HG03280 (cell line): Measurements from ENCODE around the gene AADACL4.

Source experiments
- ATAC-seq: cut with Tn5 transposase; IDR thresholded peaks from one replicate; pipeline ENCODE4 v1.9.1; 2021; ENCODE audit warnings: mild to moderate bottlenecking, moderate library complexity; ENCODE audit not compliant: unreplicated experiment

Gene AADACL4

GRCh38 chr1:12643785-12644184 is at the start of gene AADACL4:
AADACL4 (plus strand) TSS chr1:12644085; CDS start chr1:12644547, 462 bp downstream.
- no peak for ATAC-seq

- no peak for ATAC-seq
These were observed 49.4 kb upstream of the AADACL4 start for GRCh38 chr1:12594490-12594889.

- no peak for ATAC-seq
These were observed 48.7 kb upstream of the AADACL4 start for GRCh38 chr1:12594966-12595756.

DNA sequence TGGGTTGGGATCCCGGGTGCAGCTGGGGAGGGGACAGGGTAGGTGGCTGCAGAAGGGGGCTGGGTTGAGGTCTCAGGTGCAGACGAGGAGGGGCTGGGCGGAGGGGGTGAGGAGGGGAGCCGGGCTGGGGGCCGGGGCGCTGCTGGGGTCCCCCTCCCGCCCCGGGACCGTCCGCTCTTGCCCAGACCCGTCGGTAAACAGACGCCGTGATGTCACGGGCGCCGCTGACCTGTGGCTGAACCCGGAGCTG is 48.2 kb upstream of the AADACL4 start:
- no peak for ATAC-seq

GRCh38 chr1:12596007-12596821 is 47.7 kb upstream of the AADACL4 start:
- ATAC-seq: no peak

DNA sequence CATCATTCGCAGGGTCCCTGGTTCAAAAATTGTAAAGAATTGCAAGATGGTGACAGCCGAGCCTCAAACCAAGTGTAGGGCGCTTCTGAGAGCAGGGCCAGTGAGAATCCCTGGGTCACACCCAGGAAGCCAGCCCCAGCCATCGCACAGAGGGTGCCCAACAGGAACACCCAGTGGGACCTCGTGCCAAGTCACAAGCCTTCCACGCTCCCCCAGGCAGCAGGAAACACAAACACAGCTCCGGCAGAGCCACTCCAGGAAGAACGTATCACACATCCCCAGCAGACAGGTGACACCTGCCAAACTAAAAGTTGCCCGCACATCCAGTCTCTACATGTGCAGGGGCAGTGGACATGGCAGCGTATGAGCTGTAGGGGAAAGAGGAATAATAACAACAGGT is 46.1 kb upstream of the AADACL4 start:
- no peak for ATAC-seq

- no peak for ATAC-seq
These were observed 44.9 kb upstream of the AADACL4 start for GRCh38 chr1:12598974-12599373.

DNA sequence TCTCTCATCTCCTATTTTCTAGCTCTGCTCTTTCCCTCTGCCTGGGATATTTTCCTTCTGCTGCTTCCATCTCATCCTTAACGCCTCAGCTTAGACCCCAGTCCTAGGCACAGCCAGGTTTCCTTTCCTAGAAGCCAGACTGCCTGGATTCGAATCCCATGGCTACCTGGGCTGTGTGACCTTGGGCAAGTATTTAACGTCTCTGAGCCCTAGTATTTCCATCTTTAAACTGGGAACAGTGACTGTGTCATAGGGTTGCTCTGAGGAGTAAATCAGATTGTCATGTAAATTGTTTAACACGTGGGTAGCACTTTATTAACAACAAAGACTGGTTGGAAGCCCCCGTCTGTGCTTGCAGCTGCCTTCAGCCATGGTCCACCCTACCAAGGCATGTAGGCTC is 44.2 kb upstream of the AADACL4 start:
- no peak for ATAC-seq

DNA sequence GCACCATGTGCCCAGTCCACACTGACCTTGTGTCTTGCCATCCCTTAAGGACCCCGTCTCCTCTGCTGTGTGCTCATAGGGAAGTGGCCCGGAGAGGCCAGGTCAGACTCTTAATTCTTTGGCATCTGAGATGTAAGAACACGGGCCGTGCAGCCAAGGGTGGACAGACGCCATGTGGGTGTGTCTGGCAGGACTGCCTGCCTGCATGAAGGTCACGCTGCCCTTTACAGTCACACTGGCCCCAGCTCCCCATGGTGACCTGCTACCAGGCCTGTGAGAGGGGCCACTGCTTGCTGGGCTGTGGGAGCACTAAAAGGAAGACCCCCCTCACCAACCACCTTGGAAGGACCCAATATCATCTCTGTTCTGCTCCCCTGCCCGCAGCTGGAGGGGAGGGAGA is 43.5 kb upstream of the AADACL4 start:
- no peak for ATAC-seq

- no peak for ATAC-seq
These were observed 42.8 kb upstream of the AADACL4 start for GRCh38 chr1:12600880-12601633.

GRCh38 chr1:12601700-12602658 is 41.9 kb upstream of the AADACL4 start:
- ATAC-seq: no peak

DNA sequence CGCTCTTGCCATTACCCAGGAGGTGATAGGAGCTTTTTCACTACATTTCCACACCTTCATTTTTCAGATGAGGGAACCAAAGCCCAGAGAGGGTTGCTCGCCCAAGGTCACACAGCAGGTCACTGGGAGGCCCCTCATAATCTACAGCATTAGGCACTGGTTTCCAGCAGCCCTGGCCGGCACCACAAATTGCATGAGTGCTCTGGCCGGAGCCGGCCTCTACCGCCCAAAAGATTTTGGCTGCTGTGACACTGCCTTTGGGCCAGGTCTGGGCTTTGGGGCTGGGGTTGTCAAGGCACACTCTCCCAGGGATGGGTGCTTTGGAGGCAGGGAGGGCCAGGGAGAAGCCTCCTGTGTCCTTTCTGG is 41.2 kb upstream of the AADACL4 start:
- no peak for ATAC-seq

DNA sequence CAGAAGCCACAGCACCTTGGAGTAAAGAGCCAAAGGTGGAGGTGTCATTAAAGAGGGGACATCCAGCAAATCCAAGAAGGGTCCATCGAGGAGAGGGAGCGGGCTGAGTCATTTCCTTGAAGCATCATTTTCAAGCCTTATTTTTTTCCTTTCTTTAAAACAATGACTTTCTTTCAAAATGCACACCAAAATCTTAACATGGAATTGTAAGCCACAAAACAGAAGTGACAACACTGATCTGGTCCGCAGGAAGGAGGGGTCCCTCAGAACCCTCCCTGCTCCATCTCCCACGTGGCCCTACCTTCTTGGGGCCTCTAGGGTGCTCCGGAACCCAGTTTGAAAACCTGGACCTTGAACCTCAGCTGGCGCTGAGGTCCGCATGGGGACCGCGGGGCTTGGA is 40.7 kb upstream of the AADACL4 start:
- ATAC-seq: no peak

DNA sequence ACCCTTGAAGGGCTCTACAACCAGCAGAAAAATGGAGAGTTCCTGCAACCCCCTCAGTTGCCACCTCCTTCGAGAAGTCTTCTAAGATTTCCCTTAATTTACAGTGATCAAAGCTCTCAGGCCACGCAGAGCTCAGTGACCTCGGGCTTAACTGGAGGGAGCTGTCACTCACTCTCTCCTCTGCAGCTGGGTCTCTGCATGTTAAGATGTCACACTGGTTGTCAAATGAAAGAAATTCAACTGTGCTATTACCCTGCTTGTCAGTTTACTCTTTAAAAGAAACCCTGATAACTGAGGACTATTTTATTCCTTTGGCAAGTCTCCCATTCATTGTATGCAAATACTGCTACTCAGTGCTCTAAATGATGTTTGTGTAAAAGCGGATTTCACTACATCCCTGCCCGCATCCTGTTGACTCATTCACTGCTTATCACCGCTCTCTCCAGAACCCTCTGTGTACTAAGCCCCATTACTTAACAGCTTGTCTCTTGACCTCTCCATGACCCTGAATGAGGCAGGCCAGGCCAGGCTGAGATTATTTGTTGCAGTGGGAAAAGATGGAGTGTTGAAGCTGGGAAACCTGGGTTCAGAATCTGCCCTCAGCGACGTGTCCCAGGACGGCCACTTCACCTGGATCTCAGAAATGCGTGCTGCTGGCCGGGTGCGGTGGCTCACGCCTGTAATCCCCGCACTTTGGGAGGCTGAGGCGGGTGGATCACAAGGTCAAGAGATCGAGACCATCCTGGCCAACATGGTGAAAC is 39.6 kb upstream of the AADACL4 start:
- no peak for ATAC-seq

- ATAC-seq: no peak
These were observed 38.9 kb upstream of the AADACL4 start for GRCh38 chr1:12604986-12605385.

GRCh38 chr1:12607263-12607662 is 36.6 kb upstream of the AADACL4 start:
- no peak for ATAC-seq

DNA sequence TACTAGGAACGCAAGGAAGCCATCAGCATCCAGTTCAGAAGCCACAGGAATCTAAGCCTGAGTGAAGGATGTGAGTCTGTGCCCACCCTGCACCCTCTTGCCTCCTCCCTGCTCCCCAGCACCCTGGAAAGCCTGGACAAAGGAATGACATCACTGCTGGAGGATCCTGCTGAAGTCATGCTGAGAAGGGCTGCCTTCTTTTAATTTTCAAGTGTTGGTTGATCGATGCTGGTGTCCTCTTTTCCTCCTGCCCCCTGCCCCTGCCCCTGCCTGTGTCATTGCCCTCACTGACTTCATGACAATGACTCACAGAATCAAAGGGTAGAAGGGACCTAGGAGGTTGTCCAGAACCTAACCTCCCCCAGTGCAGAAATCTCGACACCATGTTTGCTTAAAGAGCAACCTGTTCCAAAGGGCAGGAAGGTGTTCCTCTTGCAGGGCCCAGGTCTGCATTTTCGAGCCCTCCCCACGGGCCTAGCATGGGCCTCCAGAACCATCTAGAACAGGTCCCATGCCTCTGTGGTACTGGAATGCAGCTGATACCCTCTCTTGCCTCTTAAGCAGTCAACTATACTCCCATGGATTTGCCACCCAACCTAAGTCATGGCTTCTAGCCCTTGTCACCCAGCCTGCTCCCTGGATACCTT is 35.5 kb upstream of the AADACL4 start:
- ATAC-seq: no peak

DNA sequence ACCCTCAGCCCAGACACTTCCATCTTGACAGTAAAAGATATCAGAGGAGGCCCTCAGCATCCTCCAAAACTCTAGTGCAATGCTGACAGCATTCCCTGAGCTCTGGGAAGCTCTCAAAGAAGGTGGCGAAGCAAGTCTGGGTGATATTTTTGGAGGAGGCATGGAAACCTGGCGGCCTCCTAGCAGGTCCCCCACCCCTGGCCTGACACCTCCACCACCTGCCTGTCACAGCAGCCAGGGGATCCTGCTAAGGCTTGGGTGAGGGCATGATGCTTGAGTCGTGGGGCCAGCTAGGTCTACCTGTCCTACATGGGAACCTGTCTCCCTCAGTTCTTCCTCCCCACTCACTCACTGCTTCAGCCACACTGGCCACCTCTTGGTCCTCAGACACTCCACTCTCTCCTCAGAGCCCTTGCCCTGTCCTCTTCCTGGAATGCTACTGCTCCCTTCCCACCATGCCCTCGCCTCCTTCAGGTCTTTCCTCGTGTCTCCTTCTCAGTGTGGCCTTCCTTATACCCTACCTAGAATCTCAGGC is 34.3 kb upstream of the AADACL4 start:
- ATAC-seq: no peak

DNA sequence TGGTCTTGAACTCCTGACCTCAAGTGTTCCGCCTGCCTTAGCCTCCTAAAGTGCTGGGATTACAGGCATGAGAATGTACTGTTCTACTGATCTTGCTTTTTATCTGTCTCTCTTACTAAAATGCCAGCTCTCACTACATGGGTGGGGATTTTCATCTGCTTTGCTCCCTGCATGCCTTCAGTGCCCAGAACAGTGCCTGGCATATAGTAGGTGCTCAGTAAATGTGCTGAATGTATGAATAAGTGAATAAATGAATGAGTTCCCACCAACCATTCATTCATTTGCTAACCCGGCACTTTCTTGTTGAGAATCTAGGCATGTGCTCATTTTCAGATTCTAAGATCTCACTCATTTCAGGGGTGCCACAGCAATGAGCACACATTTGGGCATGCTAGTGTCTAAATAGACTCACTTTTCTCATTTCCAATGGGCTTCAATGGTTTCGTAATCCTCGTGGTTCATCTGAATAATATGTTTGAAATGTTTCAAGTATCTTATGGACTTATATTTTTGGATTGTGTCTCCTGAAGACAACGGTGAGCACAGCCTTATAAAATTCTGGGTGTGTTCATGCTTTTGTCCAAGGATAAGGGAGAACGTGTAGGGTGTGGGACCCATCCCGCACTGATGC is 33.5 kb upstream of the AADACL4 start:
- no peak for ATAC-seq
